HG03565 (cell line): Measurements from ENCODE around the gene PSG5.
"Not testable (repeated sequence)": the region's sequence is repeated elsewhere in the genome, so short reads cannot be mapped to it uniquely, and the experiment has no call there.

ENCODE experiments used
- ATAC-seq: cut with Tn5 transposase; IDR thresholded peaks from one replicate; pipeline ENCODE4 v1.9.1; 2021; ENCODE audit warnings: mild to moderate bottlenecking, moderate library complexity; ENCODE audit not compliant: unreplicated experiment

The PSG5 gene

DNA sequence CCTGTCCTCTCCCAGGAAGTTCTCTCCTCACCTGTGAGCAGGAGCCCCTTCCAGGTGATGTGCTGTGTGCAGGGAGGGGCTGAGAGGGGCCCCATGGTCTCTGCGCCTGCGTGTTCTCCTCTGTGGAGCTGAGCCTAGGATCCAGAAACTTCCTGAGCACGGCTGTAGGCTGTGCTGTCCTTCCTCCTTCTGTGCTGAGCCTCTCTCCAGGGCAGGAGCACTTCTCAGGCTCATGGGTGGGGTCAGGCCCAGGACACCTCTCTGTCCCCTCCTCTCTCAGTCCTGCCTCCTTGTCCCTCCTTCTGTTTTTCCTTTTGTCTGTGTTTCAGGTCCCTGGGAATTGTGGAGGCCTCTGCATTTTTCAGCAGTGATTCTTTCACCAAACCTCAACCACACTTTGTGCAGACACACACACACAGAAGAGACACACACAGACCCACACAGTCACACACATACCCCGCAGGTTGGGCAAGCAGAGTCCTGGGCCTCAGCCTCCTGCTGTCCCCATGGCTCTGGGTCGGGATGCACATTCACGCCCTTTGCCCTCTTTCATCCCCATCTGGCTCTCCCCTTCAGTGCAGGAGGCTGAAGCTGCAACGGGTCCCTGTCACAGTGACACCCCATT lies at the start of gene PSG5:
TSS of gene PSG5 (minus strand) at position 226 of the 625 bp plus-strand sequence. CDS start at position 95, 131 bp downstream.
- ATAC-seq: not testable (repeated sequence)

DNA sequence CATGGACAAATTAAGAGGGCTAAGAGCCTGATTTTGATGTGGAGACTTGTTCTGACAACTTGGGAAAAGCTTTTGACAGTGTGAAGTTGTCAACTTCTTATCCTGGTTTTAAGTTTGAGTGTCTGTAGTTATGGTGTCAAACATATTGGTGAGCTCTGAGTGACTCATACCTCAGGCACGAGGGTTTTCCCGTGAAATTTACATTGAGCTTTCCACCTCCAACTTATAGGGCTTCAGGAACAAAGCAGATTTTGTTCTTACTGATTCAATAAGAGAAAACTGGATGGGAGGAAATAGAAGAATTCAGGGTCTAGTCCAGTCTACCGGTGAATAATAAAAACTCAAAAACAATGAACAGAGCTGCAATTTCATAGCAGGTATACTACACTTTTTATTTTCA lies 49.4 kb upstream of the PSG5 start:
- ATAC-seq: not testable (repeated sequence)

DNA sequence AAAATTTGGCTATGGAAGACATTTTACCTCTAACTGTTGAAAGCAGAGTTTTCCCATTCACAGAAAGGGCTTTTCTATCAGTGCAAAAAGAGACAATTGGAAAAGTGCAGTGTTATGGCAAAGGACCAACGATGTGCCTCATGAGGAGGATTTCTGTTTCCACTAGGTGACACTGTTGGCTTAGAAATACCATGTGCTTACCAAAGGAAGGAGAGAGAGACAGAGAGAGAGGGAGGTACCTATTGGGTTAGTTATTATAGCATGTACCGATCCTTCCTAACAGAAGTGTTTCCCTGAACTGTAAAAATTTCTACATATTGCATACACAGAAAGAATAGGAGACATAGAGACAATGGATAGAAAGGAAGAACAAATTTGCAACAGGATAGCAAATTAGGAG lies 43.0 kb upstream of the PSG5 start:
- no peak for ATAC-seq

DNA sequence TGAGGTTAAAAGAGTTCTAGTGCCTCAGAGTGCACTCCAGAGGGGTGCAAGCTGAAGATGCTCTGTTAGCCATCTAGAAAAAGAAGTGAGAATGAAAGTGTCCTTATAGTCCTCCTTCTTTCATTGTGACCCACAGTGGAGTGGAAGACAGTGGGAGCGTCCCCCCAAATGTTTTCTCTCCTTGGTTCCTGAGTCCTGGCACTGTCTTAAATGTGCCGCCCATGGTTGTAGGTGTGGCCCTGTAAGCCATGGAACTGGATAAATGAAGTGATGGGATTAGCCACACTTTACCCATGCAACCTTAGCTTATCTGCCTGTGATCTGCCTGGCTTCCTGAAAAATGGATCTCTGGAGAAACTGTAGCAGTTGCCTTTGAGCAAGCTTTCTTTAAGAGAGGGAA lies 42.4 kb upstream of the PSG5 start:
- not testable (repeated sequence) for ATAC-seq

- not testable (repeated sequence) for ATAC-seq
These were observed 40.6 kb upstream of the PSG5 start for GRCh38 chr19:43226986-43227385.

- ATAC-seq: no peak
These were observed 38.5 kb upstream of the PSG5 start for GRCh38 chr19:43224855-43225253.

DNA sequence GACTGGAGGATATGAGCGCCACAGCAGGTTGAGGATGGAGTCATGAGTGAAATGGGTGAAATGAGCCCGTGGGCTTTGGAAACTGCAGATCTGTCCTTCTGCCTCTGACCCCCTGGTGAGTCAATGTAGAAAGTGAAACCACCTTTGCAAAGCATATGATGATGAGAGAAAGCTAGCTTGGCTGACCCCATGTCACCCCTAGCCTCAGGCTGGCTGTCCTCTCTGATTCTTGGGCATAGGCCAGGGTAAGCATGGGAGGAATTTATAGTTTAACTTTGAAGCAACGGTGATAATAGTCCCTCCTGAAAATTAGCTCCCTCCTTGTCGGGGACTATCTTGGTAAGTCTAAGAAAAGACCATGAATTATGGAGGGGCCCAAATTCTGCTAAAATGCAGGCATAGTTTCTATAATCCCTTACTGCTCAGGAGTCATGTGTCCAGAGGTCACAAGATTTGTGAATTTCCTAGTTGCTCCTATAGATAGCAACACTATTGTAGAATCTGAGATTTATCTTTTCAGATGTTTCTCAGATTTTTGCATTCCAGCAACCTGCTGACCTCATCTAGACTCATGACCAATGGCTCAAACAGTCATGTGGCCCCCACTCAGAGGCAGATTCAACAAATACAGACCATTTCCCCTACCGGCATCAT lies 38.0 kb upstream of the PSG5 start:
- ATAC-seq: not testable (repeated sequence)

- not testable (repeated sequence) for ATAC-seq
These were observed 35.6 kb upstream of the PSG5 start for GRCh38 chr19:43221891-43222290.

DNA sequence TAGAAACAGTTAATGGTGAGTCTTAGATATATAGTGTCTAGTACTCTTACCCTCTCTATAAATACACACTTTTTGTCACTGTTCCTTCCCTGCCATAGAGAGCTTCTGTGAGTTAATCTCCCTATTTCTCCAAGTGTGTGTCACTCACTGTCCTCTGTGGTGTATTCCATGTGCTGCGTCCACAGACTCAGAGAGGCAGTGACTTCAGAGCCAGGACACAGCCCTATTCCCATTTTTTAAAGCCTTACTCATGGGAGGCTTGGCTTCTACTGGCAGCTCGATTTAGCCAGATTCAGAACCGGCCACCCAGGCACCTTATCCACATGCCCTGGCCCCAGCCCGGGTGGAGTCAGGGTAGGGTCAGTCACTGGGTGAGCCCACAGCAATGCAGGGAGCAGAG lies 32.8 kb upstream of the PSG5 start:
- ATAC-seq: not testable (repeated sequence)

DNA sequence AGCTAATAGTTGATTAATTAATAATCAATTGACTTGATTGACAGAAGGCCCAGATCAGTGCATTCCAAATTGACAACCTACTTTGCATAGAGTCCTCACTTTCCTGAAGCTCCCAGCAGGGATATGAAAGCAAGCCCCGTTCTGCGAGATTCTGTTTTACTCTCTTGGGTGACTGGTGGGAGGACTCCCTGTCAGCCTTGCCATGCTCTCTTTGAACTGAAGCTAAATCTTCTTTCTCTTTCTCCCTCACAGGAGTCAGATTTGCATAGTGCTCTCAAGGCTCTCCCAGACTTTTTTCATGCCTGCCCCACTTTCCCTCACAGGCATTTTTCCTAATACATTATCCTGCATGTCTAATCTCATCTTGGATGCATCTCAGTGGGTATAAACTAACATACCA lies 29.5 kb upstream of the PSG5 start:
- ATAC-seq: not testable (repeated sequence)

DNA sequence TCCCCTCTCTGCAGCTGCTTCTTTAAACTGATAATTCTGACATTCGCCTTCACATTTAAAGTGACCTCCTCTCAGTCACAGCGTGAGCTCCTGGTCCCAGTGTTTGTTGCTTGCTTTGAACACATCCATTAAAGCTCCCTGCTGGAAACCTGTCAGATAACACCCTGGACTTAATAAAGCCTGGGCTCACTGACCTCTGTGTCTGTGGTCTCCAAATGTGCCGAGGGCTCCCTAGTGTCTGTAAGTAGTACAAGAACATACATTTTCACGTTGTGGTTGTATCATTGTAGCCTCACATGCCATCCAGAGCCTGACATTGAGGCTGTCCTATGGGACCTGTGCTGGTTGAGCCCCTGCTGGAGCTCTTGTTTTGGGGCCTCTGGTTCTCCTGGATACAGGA lies 21.7 kb upstream of the PSG5 start:
- no peak for ATAC-seq

DNA sequence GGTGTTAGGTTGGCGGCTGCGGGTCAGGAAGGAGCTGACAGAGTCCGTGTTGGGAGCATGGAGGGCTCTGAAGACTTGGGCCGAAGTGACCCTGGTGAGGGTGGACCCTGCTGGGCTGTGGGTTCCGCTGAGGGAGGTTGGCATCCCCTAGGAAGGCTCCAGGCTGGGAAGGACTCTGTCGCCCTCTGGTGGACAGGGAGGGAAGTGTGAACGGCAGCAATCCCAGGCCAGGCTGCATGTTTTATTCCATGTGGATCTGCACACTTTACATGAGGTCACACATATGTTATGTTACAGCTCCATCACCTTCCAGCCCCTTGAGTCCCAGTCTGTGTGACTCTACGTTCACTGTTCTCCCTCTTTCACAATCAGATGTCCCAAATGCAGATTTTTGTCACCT lies 20.8 kb upstream of the PSG5 start:
- ATAC-seq: not testable (repeated sequence)

- ATAC-seq: not testable (repeated sequence)
These were observed 19.3 kb upstream of the PSG5 start, which contains the start of gene PSG4 for GRCh38 chr19:43205471-43206105. Gene PSG4 (minus strand): TSS chr19:43205638. CDS start chr19:43205536, 102 bp downstream.

DNA sequence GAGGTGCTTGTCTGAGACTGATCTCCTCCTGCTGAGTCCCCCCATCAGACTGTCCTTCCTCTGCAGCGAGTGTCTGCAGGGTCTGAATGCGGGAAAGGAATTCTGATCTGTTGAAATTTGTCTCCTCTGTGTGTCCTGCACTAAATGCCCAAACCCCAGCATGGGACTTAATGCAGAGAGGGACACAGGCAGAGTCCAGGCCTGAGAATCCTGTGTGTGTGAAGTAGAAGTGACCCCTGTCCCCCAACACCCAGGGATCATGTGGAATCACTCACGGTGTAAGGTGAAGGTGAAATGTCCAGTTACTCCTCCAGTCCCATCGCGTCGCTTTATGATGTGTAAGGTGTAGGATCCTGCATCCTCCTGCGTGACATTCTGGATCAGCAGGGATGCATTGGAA lies 17.3 kb upstream of the PSG5 start:
- not testable (repeated sequence) for ATAC-seq

- not testable (repeated sequence) for ATAC-seq
These were observed 15.6 kb upstream of the PSG5 start for GRCh38 chr19:43201891-43202290.

GRCh38 chr19:43201337-43201801 lies 15.0 kb upstream of the PSG5 start:
- not testable (repeated sequence) for ATAC-seq

DNA sequence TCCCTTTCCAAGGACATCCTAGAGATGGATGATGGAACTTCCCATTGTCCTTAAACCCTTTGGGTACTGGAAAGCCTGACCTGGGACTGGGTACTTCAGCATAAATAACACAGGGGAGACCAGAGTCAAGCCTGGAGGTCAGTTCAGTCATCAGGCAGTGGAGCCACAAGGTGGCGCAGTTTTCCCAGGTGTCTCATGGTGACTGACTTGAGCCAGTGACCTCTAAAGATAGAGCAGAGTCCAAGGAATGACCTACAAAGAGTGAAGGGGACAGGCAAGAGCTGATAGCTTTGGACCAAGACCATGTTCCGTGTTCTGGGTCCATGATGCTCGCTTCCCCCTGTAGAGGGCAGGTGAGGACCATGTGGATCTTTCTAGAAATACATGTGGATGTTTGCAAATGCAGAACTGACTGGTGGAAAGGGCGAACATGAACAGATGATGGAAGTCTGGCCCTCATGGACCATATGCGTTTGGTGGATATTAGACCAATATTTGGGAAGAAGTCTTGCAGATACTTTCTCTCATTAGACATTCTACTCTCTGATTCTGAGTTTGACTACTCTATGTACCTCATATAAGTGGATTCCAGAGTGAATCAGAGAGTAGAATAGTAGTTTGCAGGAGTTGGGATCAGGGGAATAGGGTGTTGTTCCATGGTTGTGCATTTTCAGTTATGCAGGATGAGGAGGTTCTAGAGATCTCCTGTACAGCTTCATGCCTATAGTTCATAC lies 12.5 kb upstream of the PSG5 start:
- not testable (repeated sequence) for ATAC-seq

- ATAC-seq: not testable (repeated sequence)
These were observed 11.5 kb upstream of the PSG5 start for GRCh38 chr19:43197666-43198397.

DNA sequence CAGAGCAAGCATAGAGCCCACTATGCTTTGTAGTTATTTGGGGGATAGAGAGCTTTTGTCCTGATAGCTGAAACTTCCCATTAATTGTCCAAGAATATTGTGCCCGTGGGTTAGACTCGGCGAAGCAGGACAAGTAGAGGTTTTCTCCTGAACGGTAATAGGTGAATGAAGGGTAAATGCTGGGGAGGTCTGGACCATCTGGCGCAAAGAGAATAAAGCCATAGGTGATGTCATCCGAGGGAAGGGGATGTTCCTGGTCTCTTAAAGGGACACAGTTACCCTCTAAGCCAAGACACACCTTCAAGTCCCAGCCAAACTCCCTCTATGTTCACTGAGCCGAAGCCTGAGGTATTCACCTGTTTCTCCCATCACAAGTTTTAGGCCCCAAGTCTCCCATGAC lies 8.1 kb upstream of the PSG5 start:
- ATAC-seq: not testable (repeated sequence)

GRCh38 chr19:43192381-43193155 lies 6.2 kb upstream of the PSG5 start:
- ATAC-seq: not testable (repeated sequence)
